IMR-90 (cell line): ENCODE results near the gene NENF. TPM values are rescaled to one million over a fixed set of nuclear protein-coding genes. Genes with fewer than 3 reads are reported as not detected.

Source experiments
- ATAC-seq: fragments of 200-7000 bp; cut with Tn5 transposase; 2 replicates; pipeline ENCODE4 v1.9.1; 2020; ENCODE audit warnings: low read depth, mild to moderate bottlenecking, moderate library complexity
- BruUV-seq: library from RNA; stranded (reverse); fragments of 400-500 nt; replicated peaks from 2 replicates; lab custom pipeline; 2021; lab: Mats Ljungman, UMichigan
- CTCF ChIA-PET: fragments of 300-600 bp; formaldehyde crosslinking; extraction: SDS; loops from one replicate; lab custom pipeline; 2021; ENCODE audit warnings: antibody characterized with exemption; lab: Yijun Ruan, JAX
- POLR2A ChIA-PET: fragments of 300-600 bp; sonication (Branson Sonifier 250); formaldehyde crosslinking; loops from one replicate; lab custom pipeline; 2022; ENCODE audit warnings: antibody characterized with exemption; ENCODE audit not compliant: unreplicated experiment; lab: Charles Lee
- DNase-seq: peaks from one replicate; pipeline ENCODE4 v3.0.0; 2013
- H2AFZ ChIP-seq: replicated peaks from 2 replicates; pipeline ENCODE3; 2013; ENCODE audit warnings: low read length, mild to moderate bottlenecking; ENCODE audit not compliant: poor library complexity
- H2AK5ac ChIP-seq: 2 replicates; pipeline ENCODE4 v1.6.1; 2013; ENCODE audit warnings: low read depth, low read length, inconsistent platforms
- H2AK9ac ChIP-seq: replicated peaks from 2 replicates; pipeline ENCODE3; 2013; ENCODE audit warnings: mild to moderate bottlenecking, low read depth, low read length, moderate library complexity; ENCODE audit not compliant: poor library complexity
- H2BK120ac ChIP-seq: 2 replicates; pipeline ENCODE4 v1.6.1; 2013; ENCODE audit warnings: low read depth, low read length, inconsistent platforms
- H2BK15ac ChIP-seq: 3 replicates; pipeline ENCODE4 v1.6.1; 2013; ENCODE audit warnings: low read depth, low read length, inconsistent platforms
- H2BK20ac ChIP-seq: 2 replicates; pipeline ENCODE4 v1.6.1; 2013; ENCODE audit warnings: low read depth, mild to moderate bottlenecking, inconsistent platforms, low read length, moderate library complexity
- H2BK5ac ChIP-seq: 2 replicates; pipeline ENCODE4 v1.6.1; 2013; ENCODE audit warnings: mild to moderate bottlenecking, low read depth, low read length, inconsistent platforms; ENCODE audit not compliant: poor library complexity, severe bottlenecking
- H3K14ac ChIP-seq: replicated peaks from 2 replicates; pipeline ENCODE4 v1.6.1; 2013; ENCODE audit warnings: low read depth, low read length, inconsistent platforms
- H3K18ac ChIP-seq: 2 replicates; pipeline ENCODE4 v1.6.1; 2013; ENCODE audit warnings: low read depth, low read length, control low read depth
- H3K23ac ChIP-seq: 2 replicates; pipeline ENCODE4 v1.6.1; 2013; ENCODE audit warnings: low read depth, low read length, inconsistent platforms
- H3K27ac ChIP-seq: 2 replicates; pipeline ENCODE4 v1.5.1; 2013; ENCODE audit warnings: mild to moderate bottlenecking, control low read depth, low read length; ENCODE audit not compliant: insufficient read depth
- H3K27me3 ChIP-seq: 2 replicates; pipeline ENCODE4 v1.6.1; 2013; ENCODE audit warnings: low read length; ENCODE audit not compliant: control insufficient read depth, insufficient read depth
- H3K36me3 ChIP-seq: 2 replicates; pipeline ENCODE4 v1.6.1; 2013; ENCODE audit warnings: low read length, mixed read lengths; ENCODE audit not compliant: control insufficient read depth, insufficient read depth
- H3K4ac ChIP-seq: 2 replicates; pipeline ENCODE4 v1.6.1; 2013; ENCODE audit warnings: low read depth, low read length, inconsistent platforms
- H3K4me1 ChIP-seq: 2 replicates; pipeline ENCODE4 v1.6.1; 2013; ENCODE audit warnings: low read length, mixed read lengths; ENCODE audit not compliant: control insufficient read depth, insufficient read depth
- H3K4me2 ChIP-seq: 2 replicates; pipeline ENCODE4 v1.6.1; 2013; ENCODE audit warnings: low read depth, mild to moderate bottlenecking, control low read depth, low read length, moderate library complexity
- H3K4me3 ChIP-seq: 2 replicates; pipeline ENCODE4 v1.5.1; 2013; ENCODE audit warnings: low read depth, mild to moderate bottlenecking, control low read depth, low read length, moderate library complexity; ENCODE audit not compliant: insufficient read depth
- H3K56ac ChIP-seq: 2 replicates; pipeline ENCODE4 v1.6.1; 2013; ENCODE audit warnings: low read length, inconsistent platforms; ENCODE audit not compliant: insufficient read depth; ENCODE audit errors: extremely low read depth
- H3K79me1 ChIP-seq, 2 experiments: 2 replicates each; pipeline ENCODE4 v1.6.1; 2013; ENCODE audit warnings: low read length in 2 of 2, inconsistent platforms in 1 of 2, low read depth in 1 of 2
- H3K9ac ChIP-seq: 2 replicates; pipeline ENCODE4 v1.6.1; 2013; ENCODE audit warnings: low read depth, low read length, control low read depth
- H3K9me1 ChIP-seq: 2 replicates; pipeline ENCODE4 v1.6.1; 2013; ENCODE audit warnings: low read length, inconsistent platforms; ENCODE audit not compliant: insufficient read depth
- H3K9me3 ChIP-seq: 2 replicates; pipeline ENCODE4 v1.6.1; 2013; ENCODE audit warnings: low read length; ENCODE audit not compliant: control insufficient read depth, insufficient read depth
- H4K20me1 ChIP-seq: 2 replicates; pipeline ENCODE4 v1.6.1; 2013; ENCODE audit warnings: low read length, inconsistent platforms; ENCODE audit not compliant: insufficient read depth
- H4K5ac ChIP-seq: 2 replicates; pipeline ENCODE4 v1.6.1; 2013; ENCODE audit warnings: mild to moderate bottlenecking, low read depth, low read length, control low read depth
- H4K8ac ChIP-seq, 2 experiments: 2 replicates each; pipeline ENCODE4 v1.6.1; 2013; ENCODE audit warnings: low read depth in 2 of 2, low read length in 2 of 2, control low read depth in 1 of 2, inconsistent platforms in 1 of 2
- H4K91ac ChIP-seq: 2 replicates; pipeline ENCODE4 v1.6.1; 2013; ENCODE audit warnings: low read depth, low read length, inconsistent platforms; ENCODE audit not compliant: insufficient read depth
- CEBPB ChIP-seq: IDR thresholded peaks from 2 replicates; pipeline ENCODE4 v1.6.1; 2012; ENCODE audit warnings: low read depth, low read length, improper control_type of control experiment
- CTCF ChIP-seq: conservative IDR thresholded peaks from 2 replicates; pipeline ENCODE4 v1.5.1; 2012; ENCODE audit warnings: mild to moderate bottlenecking, low read depth, low read length, improper control_type of control experiment
- MAFK ChIP-seq: IDR thresholded peaks from 2 replicates; pipeline ENCODE4 v1.6.1; 2012; ENCODE audit warnings: low read depth, low read length, improper control_type of control experiment
- MAZ ChIP-seq: IDR thresholded peaks from 2 replicates; pipeline ENCODE4 v1.6.1; 2012; ENCODE audit warnings: low read depth, mild to moderate bottlenecking, low read length, improper control_type of control experiment, moderate library complexity, borderline replicate concordance
- MXI1 ChIP-seq: IDR thresholded peaks from 2 replicates; pipeline ENCODE4 v1.6.1; 2012; ENCODE audit warnings: low read depth, mild to moderate bottlenecking, low read length, moderate library complexity, borderline replicate concordance
- NFE2L2 ChIP-seq: fragments of 150-350 bp; IDR thresholded peaks from 2 replicates; pipeline ENCODE4 v1.6.1; 2016; ENCODE audit warnings: low read depth, mild to moderate bottlenecking, low read length
- POLR2A ChIP-seq: IDR thresholded peaks from 2 replicates; pipeline ENCODE4 v1.6.1; 2012; ENCODE audit warnings: mild to moderate bottlenecking, low read depth, low read length
- RAD21 ChIP-seq: IDR thresholded peaks from 2 replicates; pipeline ENCODE4 v1.6.1; 2012; ENCODE audit warnings: low read length, improper control_type of control experiment
- RCOR1 ChIP-seq: IDR thresholded peaks from 2 replicates; pipeline ENCODE4 v1.6.1; 2012; ENCODE audit warnings: mild to moderate bottlenecking, low read length, improper control_type of control experiment; ENCODE audit not compliant: insufficient replicate concordance
- RFX5 ChIP-seq: IDR thresholded peaks from 2 replicates; pipeline ENCODE4 v1.8.0; 2012; ENCODE audit warnings: low read depth, mild to moderate bottlenecking, low read length, moderate library complexity
- SMC3 ChIP-seq: fragments of 150-350 bp; IDR thresholded peaks from 2 replicates; pipeline ENCODE4 v1.6.1; 2016; ENCODE audit warnings: low read depth, mild to moderate bottlenecking, antibody characterized with exemption, low read length, moderate library complexity
- WGBS, 2 experiments: methylation state at CpG; one replicate each; pipeline versions ENCODE4 v1.1.5 to v1.1.7; 2013; ENCODE audit warnings: missing lambda C conversion rate in 2 of 2; ENCODE audit not compliant: insufficient read length in 1 of 2; ENCODE audit errors: extremely low coverage in 2 of 2; 5-methylcytosine and 5-hydroxymethylcytosine counted together
- dilution Hi-C: fragments of 300-500 bp; cut with HindIII; formaldehyde crosslinking; loops from one replicate; pipeline ENCODE4 v1.14.3; 2018; ENCODE audit warnings: low sequenced_read_pairs; ENCODE audit not compliant: unreplicated experiment
- in situ Hi-C: fragments of 300-500 bp; cut with MboI; formaldehyde crosslinking; loops from 3 replicates; pipeline ENCODE4 v1.14.3; 2019; ENCODE audit warnings: low sequenced_read_pairs, inconsistent platforms, mixed read lengths
- intact Hi-C: fragments of 100-400 bp; cut with micrococcal nuclease; formaldehyde crosslinking; loops from 2 replicates; pipeline ENCODE4 v1.10.0; 2022
- polyA plus RNA-seq, 3 experiments: library from polyadenylated mRNA; depleted of rRNA; stranded (reverse); fragments of >200 nt; gene quantifications; 2 replicates each; pipeline ENCODE4 v1.2.3, GENCODE V29; 2012; ENCODE audit warnings: low replicate concordance in 1 of 3
- total RNA-seq: library from RNA; depleted of rRNA; stranded (reverse); fragments of >200 nt; gene quantifications from 2 replicates; pipeline ENCODE4 v1.2.3, GENCODE V29; 2012
- TF ChIP-seq, protein P1 (sequence below): fragments of 150-350 bp; IDR thresholded peaks from 2 replicates; pipeline ENCODE4 v1.6.1; 2017; ENCODE audit warnings: mild to moderate bottlenecking, antibody characterized with exemption, low read length, low read depth

Gene NENF
- total and polyA plus RNA-seq, 2 of the 4 experiments (the other 2 are of a cell fraction): 16.0 to 40.4 TPM

DNA sequence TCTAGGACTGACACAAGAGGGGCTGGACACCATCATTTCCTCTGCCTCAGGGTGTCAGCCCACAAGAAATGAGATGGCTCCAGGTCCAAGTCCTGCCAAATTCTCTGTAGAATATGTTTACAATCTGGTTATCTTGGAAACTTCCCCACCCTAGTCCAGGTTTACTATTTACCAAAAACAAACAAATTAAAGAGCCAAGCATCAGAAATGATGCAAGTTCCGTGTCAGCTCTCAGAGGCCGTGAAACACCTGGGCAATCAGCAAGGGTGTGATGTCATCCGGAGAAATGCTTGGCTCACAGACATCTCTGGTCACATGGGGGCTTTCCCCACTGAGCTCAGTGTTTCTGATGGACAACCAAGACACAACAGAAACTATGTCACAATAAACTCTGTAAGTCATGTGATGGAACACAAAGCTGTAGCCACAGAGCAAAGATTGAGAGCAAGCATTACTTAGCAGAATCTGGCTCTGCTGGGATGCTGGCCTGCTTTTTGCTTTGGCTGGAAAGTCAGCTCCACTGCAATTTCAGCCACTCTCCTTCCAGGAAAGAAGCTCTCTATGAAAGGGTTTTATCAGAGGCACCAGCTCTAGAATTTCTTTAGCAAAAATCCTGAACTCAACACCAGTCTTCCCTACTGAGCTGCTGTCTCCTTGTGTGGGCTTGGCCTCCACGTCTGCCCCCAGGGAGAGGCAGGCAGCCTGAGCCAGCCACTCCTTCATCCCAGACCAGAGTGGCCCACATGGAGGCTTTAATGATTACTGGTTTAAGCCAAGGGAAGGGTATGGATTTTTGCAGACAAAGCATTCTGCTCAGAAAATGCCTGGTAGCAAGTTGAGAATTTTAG lies 55.9 kb downstream of the NENF start (continued):
- TF ChIP-seq, protein P1, sequence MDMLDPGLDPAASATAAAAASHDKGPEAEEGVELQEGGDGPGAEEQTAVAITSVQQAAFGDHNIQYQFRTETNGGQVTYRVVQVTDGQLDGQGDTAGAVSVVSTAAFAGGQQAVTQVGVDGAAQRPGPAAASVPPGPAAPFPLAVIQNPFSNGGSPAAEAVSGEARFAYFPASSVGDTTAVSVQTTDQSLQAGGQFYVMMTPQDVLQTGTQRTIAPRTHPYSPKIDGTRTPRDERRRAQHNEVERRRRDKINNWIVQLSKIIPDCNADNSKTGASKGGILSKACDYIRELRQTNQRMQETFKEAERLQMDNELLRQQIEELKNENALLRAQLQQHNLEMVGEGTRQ: peak; percentile 95

GRCh38 chr1:212489284-212489859 lies 56.7 kb downstream of the NENF start:
- Histone ChIP-seq H3K9me1 (peaks cover 14% of the 10 kb centered on the region; the same call in 1 of the 2 replicates), H3K9ac (no peak overlapping the region), H3K79me1 (no peaks in the 10 kb centered on the region), H2AK9ac (no peak overlapping the region), H2BK20ac (0 out of 2 replicates have a peak overlapping the region, but pooled peaks have one; percentile 2), H2BK5ac (no peak overlapping the region), H3K4me2 (no peak overlapping the region), H4K8ac (no peak overlapping the region; a peak in 1 of 4 replicates), H3K23ac (0 out of 2 replicates have a peak overlapping the region, but pooled peaks have one; percentile 12), H4K91ac (no peak overlapping the region), H4K5ac (no peak overlapping the region), H3K4me1 (peaks cover 15% of the 10 kb centered on the region), H3K4ac (peak overlapping the region; percentile 11; the same call in 1 of the 2 replicates), H2AK5ac (no peak overlapping the region; the same call in 1 of the 2 replicates), H2AFZ (no peak overlapping the region), H3K27ac (no peak overlapping the region), H3K18ac (no peak overlapping the region), H3K14ac (peak overlapping the region; percentile 62), H3K9me3 (no peaks in the 10 kb centered on the region), H4K20me1 (peaks cover 6% of the 10 kb centered on the region; the same call in 1 of the 2 replicates), H3K4me3 (no peak overlapping the region), H2BK15ac (no peak overlapping the region), H3K56ac (no peak overlapping the region), H3K27me3 (no peaks in the 10 kb centered on the region), H3K36me3 (no peaks in the 10 kb centered on the region), H2BK120ac (peak overlapping the region; percentile 22; the same call in 1 of the 2 replicates)
- CTCF ChIA-PET: interaction anchor here (0.6 to 2.0 kb wide), 2 partner anchors 12 to 183 kb away, joined by 4 to 8 read pairs; no protein-coding TSS in a partner anchor
- intact Hi-C loops (no loop called here), in situ Hi-C loops (no loop called here), dilution Hi-C loops (no loop called here)
- no TSS peak for BruUV-seq
- POLR2A ChIA-PET: no interaction called here
- 100% methylated on average over 1 of the region's 4 CpGs; no CpG with 5 or more reads in 1 of the 2 experiments for WGBS, 2 experiments
- DNase-seq (no peak), ATAC-seq (no peak)
- TF ChIP-seq MXI1: no peak
- no peak for TF ChIP-seq SMC3
- TF ChIP-seq RFX5: no peak
- no peak for TF ChIP-seq POLR2A
- TF ChIP-seq MAZ: no peak
- no peak for TF ChIP-seq CEBPB
- no peak for TF ChIP-seq NFE2L2
- TF ChIP-seq RAD21: no peak
- TF ChIP-seq CTCF: no peak
- no peak for TF ChIP-seq MAFK
- TF ChIP-seq RCOR1: no peak
